HepG2 (cell line): ENCODE measurements around the gene RRP12. TPM values are rescaled to one million over a fixed set of nuclear protein-coding genes. Genes with fewer than 3 reads are reported as not detected.
A peak's percentile ranks its signal among the peaks of the same experiment; 100 is the strongest.

Experiments
- BHLHE40 ChIP-seq: IDR thresholded peaks from 2 replicates; pipeline ENCODE4 v1.6.1; 2011; ENCODE audit warnings: low read length, improper control_type of control experiment
- CBFB ChIP-seq: sonication (generic); formaldehyde crosslinking; IDR thresholded peaks from 2 replicates; pipeline ENCODE4 v1.4.0; 2020; ENCODE audit warnings: missing genetic modification reagents
- CBX5 ChIP-seq: sonication (generic); formaldehyde crosslinking; IDR thresholded peaks from 2 replicates; pipeline ENCODE4 v1.4.0; 2020; ENCODE audit warnings: missing genetic modification reagents, borderline replicate concordance
- CC2D1A ChIP-seq: sonication (generic); formaldehyde crosslinking; IDR thresholded peaks from 2 replicates; pipeline ENCODE4 v1.8.1; 2023; ENCODE audit warnings: mild to moderate bottlenecking, missing genetic modification reagents
- KDM1A ChIP-seq: IDR thresholded peaks from 2 replicates; pipeline ENCODE4 v1.6.1; 2016; ENCODE audit warnings: missing compliant biosample characterization
- NFATC3 ChIP-seq: sonication (generic); formaldehyde crosslinking; IDR thresholded peaks from 2 replicates; pipeline ENCODE4 v1.5.1; 2020; ENCODE audit warnings: mild to moderate bottlenecking, missing genetic modification reagents
- RXRB ChIP-seq: IDR thresholded peaks from 2 replicates; pipeline ENCODE4 v1.6.1; 2016; ENCODE audit warnings: borderline replicate concordance, missing genetic modification reagents, missing compliant biosample characterization
- SKI ChIP-seq: fragments of 450-650 bp; IDR thresholded peaks from one replicate; pipeline ENCODE4 v1.6.1; 2018; ENCODE audit warnings: mild to moderate bottlenecking; ENCODE audit not compliant: partially characterized antibody
- SMAD1 ChIP-seq: sonication (generic); formaldehyde crosslinking; IDR thresholded peaks from 2 replicates; pipeline ENCODE4 v1.4.0; 2020; ENCODE audit warnings: missing genetic modification reagents, low read depth, mild to moderate bottlenecking, borderline replicate concordance
- SNAI1 ChIP-seq: sonication (generic); formaldehyde crosslinking; IDR thresholded peaks from 2 replicates; pipeline ENCODE4 v1.5.0; 2020; ENCODE audit warnings: mild to moderate bottlenecking, missing genetic modification reagents, borderline replicate concordance
- STAG1 ChIP-seq: sonication (generic); formaldehyde crosslinking; IDR thresholded peaks from 2 replicates; pipeline ENCODE4 v1.4.0; 2020; ENCODE audit warnings: missing genetic modification reagents
- THAP11 ChIP-seq: IDR thresholded peaks from 2 replicates; pipeline ENCODE4 v1.6.1; 2016; ENCODE audit warnings: missing biosample characterization, missing genetic modification reagents
- WIZ ChIP-seq: sonication (generic); formaldehyde crosslinking; IDR thresholded peaks from 2 replicates; pipeline ENCODE4 v1.5.1; 2020; ENCODE audit warnings: mild to moderate bottlenecking, missing genetic modification reagents
- YEATS2 ChIP-seq: sonication (generic); formaldehyde crosslinking; IDR thresholded peaks from 2 replicates; pipeline ENCODE4 v1.4.0; 2020; ENCODE audit warnings: missing genetic modification reagents, borderline replicate concordance
- ZFYVE20 ChIP-seq: sonication (generic); formaldehyde crosslinking; IDR thresholded peaks from 2 replicates; pipeline ENCODE4 v1.8.0; 2023; ENCODE audit warnings: low read depth, mild to moderate bottlenecking, moderate library complexity, missing genetic modification reagents, borderline replicate concordance
- ZNF207 ChIP-seq: fragments of 450-650 bp; IDR thresholded peaks from 2 replicates; pipeline ENCODE4 v1.6.1; 2016; ENCODE audit warnings: antibody characterized with exemption, borderline replicate concordance
- ZNF367 ChIP-seq: sonication (generic); formaldehyde crosslinking; IDR thresholded peaks from 2 replicates; pipeline ENCODE4 v1.4.0; 2020; ENCODE audit warnings: missing genetic modification reagents, borderline replicate concordance
- ZNF451 ChIP-seq: sonication (generic); formaldehyde crosslinking; IDR thresholded peaks from 2 replicates; pipeline ENCODE4 v1.5.0; 2020; ENCODE audit warnings: mild to moderate bottlenecking, missing genetic modification reagents
- ZNF484 ChIP-seq: sonication (generic); formaldehyde crosslinking; IDR thresholded peaks from 2 replicates; pipeline ENCODE4 v1.5.1; 2020; ENCODE audit warnings: mild to moderate bottlenecking, low read depth, missing genetic modification reagents, borderline replicate concordance
- ZNF781 ChIP-seq: sonication (generic); formaldehyde crosslinking; IDR thresholded peaks from 2 replicates; pipeline ENCODE4 v1.5.1; 2020; ENCODE audit warnings: borderline replicate concordance, mild to moderate bottlenecking, missing genetic modification reagents; ENCODE audit errors: not compliant biosample characterization
- ZNF790 ChIP-seq: sonication (generic); formaldehyde crosslinking; IDR thresholded peaks from 2 replicates; pipeline ENCODE4 v1.8.0; 2022; ENCODE audit warnings: missing genetic modification reagents, mild to moderate bottlenecking, borderline replicate concordance
- polyA plus RNA-seq, 8 experiments: library from polyadenylated mRNA; depleted of rRNA in 3 of 8; stranded (reverse) in 7 of 8; unstranded in 1 of 8; fragments of >200 nt; fragmentation: Illumina TruSeq in 4 of 8; extraction: Trizol in 4 of 8; gene quantifications; 2 replicates each; pipeline versions ENCODE4 v1.2.1 to v1.2.3, GENCODE V29; 2011 to 2016; ENCODE audit warnings: low read depth in 4 of 8, missing spikeins in 1 of 8, mixed read lengths in 1 of 8; ENCODE audit not compliant: insufficient read depth in 1 of 8
- total RNA-seq, 5 experiments: library from RNA; depleted of rRNA; stranded (reverse); fragments of >200 nt; fragmentation: Illumina TruSeq; extraction: Trizol; gene quantifications; 2 replicates each; pipeline ENCODE4 v1.2.3, GENCODE V29; 2016; ENCODE audit warnings: low read depth in 1 of 5
- TF ChIP-seq, protein P1 (sequence below): sonication (generic); formaldehyde crosslinking; IDR thresholded peaks from 2 replicates; pipeline ENCODE4 v1.4.0; 2020; ENCODE audit warnings: missing genetic modification reagents
- TF ChIP-seq, protein P2 (sequence below): sonication (generic); formaldehyde crosslinking; IDR thresholded peaks from 2 replicates; pipeline ENCODE4 v1.8.1; 2023; ENCODE audit warnings: mild to moderate bottlenecking, moderate library complexity, missing genetic modification reagents
- TF ChIP-seq, protein P3 (sequence below): sonication (generic); formaldehyde crosslinking; IDR thresholded peaks from 2 replicates; pipeline ENCODE4 v1.9.0; 2021; ENCODE audit warnings: missing genetic modification reagents, borderline replicate concordance

Gene RRP12
- total and polyA plus RNA-seq, 2 of the 13 experiments (the other 11 are each of a cell fraction or from before 2014, with no cell fraction given), result 13.2 to 39.4 TPM

DNA sequence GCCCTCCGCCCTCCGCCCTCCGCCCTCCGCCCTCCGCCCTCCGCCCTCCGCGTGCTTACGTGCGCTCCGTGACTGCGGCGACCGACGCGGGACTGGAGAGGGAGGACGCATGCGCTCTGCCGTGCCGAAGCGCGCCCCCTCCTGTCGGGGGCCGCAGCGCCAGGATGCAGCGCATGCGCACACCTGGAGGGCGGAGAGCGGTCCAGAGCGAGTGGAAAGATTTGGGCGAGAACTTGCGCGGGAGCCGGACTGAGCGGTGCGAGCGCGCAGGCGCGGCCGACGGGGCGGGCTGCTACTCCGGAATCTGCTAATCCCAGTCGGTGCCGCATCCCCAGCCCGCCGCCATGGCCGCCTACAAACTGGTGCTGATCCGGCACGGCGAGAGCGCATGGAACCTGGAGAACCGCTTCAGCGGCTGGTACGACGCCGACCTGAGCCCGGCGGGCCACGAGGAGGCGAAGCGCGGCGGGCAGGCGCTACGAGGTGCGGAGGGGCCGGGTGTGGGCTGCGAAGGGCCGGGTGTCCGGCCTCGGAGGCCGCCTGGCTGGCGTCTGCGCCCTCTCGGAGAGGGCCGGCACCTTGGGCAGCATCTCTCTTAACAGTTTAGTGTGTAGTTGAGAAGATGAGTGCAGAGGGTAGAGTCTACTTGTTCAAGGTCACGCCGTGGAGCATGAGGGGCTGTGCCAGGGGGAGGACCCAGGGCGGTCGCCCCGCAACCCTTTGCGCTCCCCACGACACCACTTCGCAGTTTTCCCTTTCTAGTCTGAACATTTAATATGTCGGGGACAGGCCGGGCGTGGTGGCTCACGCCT, 25.0 kb upstream of the RRP12 start, which contains the start of gene PGAM1 (continued):
- TF ChIP-seq, protein P1, sequence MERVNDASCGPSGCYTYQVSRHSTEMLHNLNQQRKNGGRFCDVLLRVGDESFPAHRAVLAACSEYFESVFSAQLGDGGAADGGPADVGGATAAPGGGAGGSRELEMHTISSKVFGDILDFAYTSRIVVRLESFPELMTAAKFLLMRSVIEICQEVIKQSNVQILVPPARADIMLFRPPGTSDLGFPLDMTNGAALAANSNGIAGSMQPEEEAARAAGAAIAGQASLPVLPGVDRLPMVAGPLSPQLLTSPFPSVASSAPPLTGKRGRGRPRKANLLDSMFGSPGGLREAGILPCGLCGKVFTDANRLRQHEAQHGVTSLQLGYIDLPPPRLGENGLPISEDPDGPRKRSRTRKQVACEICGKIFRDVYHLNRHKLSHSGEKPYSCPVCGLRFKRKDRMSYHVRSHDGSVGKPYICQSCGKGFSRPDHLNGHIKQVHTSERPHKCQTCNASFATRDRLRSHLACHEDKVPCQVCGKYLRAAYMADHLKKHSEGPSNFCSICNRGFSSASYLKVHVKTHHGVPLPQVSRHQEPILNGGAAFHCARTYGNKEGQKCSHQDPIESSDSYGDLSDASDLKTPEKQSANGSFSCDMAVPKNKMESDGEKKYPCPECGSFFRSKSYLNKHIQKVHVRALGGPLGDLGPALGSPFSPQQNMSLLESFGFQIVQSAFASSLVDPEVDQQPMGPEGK (CRISPR knock-in tag), result peak; percentile 77
- TF ChIP-seq THAP11 (CRISPR knock-in tag), result peak; percentile 89
- TF ChIP-seq CC2D1A (CRISPR knock-in tag), result 0 out of 2 replicates have a peak, but pooled peaks have one; percentile 42
- TF ChIP-seq ZNF781, result no peak
- 0 out of 2 replicates have a peak, but pooled peaks have one; percentile 20 for TF ChIP-seq BHLHE40
- TF ChIP-seq SKI, result no peak
- peak; percentile 40; the same call in 1 of the 2 replicates for TF ChIP-seq RXRB (CRISPR knock-in tag)
- TF ChIP-seq, protein P2, sequence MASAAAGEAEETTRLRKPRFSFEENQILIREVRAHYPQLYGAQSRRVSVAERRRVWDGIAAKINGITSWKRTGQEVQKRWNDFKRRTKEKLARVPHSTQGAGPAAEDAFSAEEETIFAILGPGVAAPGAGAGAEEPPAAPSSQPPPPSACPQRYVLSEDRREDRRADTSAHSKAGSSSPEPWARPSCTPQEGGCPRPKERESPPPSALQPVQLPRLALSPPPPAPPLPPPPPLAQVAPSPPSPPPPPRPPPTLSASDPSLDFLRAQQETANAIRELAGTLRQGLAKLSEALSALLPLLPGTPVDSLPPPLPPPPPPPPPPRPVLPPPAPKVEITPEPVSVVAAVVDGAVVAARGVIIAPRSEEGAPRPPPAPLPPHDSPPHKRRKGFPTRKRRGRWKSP (CRISPR knock-in tag), result peak; percentile 71; the same call in 1 of the 2 replicates
- TF ChIP-seq NFATC3, result no peak
- 0 out of 2 replicates have a peak, but pooled peaks have one; percentile 48 for TF ChIP-seq WIZ (CRISPR knock-in tag)
- 0 out of 2 replicates have a peak, but pooled peaks have one; percentile 77 for TF ChIP-seq SNAI1 (CRISPR knock-in tag)
- TF ChIP-seq YEATS2 (CRISPR knock-in tag), result peak; percentile 72; the same call in 1 of the 2 replicates
- no peak for TF ChIP-seq ZNF367
- no peak for TF ChIP-seq ZNF451 (CRISPR knock-in tag)
- TF ChIP-seq STAG1 (CRISPR knock-in tag), result peak; percentile 11; the same call in 1 of the 2 replicates
- no peak for TF ChIP-seq KDM1A
- TF ChIP-seq, protein P3, sequence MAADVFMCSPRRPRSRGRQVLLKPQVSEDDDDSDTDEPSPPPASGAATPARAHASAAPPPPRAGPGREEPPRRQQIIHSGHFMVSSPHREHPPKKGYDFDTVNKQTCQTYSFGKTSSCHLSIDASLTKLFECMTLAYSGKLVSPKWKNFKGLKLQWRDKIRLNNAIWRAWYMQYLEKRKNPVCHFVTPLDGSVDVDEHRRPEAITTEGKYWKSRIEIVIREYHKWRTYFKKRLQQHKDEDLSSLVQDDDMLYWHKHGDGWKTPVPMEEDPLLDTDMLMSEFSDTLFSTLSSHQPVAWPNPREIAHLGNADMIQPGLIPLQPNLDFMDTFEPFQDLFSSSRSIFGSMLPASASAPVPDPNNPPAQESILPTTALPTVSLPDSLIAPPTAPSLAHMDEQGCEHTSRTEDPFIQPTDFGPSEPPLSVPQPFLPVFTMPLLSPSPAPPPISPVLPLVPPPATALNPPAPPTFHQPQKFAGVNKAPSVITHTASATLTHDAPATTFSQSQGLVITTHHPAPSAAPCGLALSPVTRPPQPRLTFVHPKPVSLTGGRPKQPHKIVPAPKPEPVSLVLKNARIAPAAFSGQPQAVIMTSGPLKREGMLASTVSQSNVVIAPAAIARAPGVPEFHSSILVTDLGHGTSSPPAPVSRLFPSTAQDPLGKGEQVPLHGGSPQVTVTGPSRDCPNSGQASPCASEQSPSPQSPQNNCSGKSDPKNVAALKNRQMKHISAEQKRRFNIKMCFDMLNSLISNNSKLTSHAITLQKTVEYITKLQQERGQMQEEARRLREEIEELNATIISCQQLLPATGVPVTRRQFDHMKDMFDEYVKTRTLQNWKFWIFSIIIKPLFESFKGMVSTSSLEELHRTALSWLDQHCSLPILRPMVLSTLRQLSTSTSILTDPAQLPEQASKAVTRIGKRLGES (CRISPR knock-in tag), result no peak
- no peak for TF ChIP-seq ZFYVE20
- no peak for TF ChIP-seq ZNF207
- TF ChIP-seq CBX5 (CRISPR knock-in tag), result no peak
- no peak for TF ChIP-seq ZNF484
- no peak for TF ChIP-seq SMAD1 (CRISPR knock-in tag)
- 0 out of 2 replicates have a peak, but pooled peaks have one; percentile 31 for TF ChIP-seq ZNF790 (CRISPR knock-in tag)
- no peak for TF ChIP-seq CBFB (CRISPR knock-in tag)
